Right lobe of liver (tissue), 4 donors: ENCODE measurements around the gene CORO2B.

ENCODE experiments used
- POLR2A ChIP-seq: fragments of 450-650 bp; IDR thresholded peaks from one replicate; pipeline ENCODE4 v1.6.1; 2017; ENCODE audit warnings: antibody characterized with exemption, mild to moderate bottlenecking
- TF ChIP-seq, protein P1 (sequence below), 4 donors: fragments of 200-600 bp in 3 of 4; fragments of 450-650 bp in 1 of 4; IDR thresholded peaks; one replicate each; pipeline versions ENCODE4 v1.5.1 to v1.8.0; 2016 to 2022; ENCODE audit warnings: antibody characterized with exemption in 4 of 4, mild to moderate bottlenecking in 2 of 4
- donor health status: DM: no; HTN: no; CAD: no.
- donor health status: DM: no; HTN: no; CAD: no.
- donor health status: DM: no; HTN: yes; CAD: no.

DNA sequence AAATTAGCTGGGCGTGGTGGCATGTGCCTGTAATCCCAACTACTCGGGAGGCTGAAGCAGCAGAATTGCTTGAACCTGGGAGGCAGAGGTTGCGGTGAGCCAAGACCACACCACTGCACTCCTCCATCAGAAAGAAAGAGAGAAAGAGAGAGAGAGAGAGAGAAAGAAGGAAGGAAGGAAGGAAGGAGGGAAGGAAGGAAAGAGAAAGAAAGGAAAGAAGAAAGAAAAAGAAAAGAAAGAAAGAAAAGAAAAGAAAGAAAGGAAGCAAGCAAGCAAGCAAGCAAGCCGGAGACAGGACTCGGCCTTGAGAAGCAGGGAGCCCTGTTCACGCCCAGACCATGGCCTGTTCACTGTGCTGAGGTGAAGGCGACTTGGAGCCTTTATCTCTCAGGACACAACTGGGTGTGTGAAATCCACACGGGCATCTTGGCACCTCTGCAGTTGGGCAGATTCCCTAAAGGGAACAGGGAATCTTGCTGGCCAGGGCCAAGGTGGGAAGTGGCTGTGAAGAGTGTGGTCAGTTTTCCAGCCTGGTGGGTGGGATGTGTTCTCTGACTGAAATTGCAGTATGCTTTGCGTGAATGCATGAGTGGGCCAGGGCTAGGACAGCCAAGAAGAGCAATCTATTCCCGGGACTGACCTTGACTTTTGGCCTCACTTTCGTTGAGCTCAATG, 90.3 kb downstream of the CORO2B start:
- no peak for TF ChIP-seq POLR2A
- TF ChIP-seq, protein P1, sequence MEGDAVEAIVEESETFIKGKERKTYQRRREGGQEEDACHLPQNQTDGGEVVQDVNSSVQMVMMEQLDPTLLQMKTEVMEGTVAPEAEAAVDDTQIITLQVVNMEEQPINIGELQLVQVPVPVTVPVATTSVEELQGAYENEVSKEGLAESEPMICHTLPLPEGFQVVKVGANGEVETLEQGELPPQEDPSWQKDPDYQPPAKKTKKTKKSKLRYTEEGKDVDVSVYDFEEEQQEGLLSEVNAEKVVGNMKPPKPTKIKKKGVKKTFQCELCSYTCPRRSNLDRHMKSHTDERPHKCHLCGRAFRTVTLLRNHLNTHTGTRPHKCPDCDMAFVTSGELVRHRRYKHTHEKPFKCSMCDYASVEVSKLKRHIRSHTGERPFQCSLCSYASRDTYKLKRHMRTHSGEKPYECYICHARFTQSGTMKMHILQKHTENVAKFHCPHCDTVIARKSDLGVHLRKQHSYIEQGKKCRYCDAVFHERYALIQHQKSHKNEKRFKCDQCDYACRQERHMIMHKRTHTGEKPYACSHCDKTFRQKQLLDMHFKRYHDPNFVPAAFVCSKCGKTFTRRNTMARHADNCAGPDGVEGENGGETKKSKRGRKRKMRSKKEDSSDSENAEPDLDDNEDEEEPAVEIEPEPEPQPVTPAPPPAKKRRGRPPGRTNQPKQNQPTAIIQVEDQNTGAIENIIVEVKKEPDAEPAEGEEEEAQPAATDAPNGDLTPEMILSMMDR (IDR thresholded peaks at IDR 0.05): no peak
